M059J (cell line): ENCODE measurements around the gene DCXR. TPM values are rescaled to one million over a fixed set of nuclear protein-coding genes. Genes with fewer than 3 reads are reported as not detected.

ENCODE experiments used
- DNase-seq: peaks from one replicate; pipeline ENCODE4 v3.0.0-alpha.2; 2012; ENCODE audit warnings: low read depth
- total RNA-seq: library from RNA; depleted of rRNA; stranded (reverse); fragments of >200 nt; shearing (Covaris generic); gene quantifications from 2 replicates; pipeline ENCODE4 v1.2.3, GENCODE V29; 2014; rRNA removed

Gene DCXR
- total RNA-seq, 1 experiment from 2014 or later, result 117 TPM

DNA sequence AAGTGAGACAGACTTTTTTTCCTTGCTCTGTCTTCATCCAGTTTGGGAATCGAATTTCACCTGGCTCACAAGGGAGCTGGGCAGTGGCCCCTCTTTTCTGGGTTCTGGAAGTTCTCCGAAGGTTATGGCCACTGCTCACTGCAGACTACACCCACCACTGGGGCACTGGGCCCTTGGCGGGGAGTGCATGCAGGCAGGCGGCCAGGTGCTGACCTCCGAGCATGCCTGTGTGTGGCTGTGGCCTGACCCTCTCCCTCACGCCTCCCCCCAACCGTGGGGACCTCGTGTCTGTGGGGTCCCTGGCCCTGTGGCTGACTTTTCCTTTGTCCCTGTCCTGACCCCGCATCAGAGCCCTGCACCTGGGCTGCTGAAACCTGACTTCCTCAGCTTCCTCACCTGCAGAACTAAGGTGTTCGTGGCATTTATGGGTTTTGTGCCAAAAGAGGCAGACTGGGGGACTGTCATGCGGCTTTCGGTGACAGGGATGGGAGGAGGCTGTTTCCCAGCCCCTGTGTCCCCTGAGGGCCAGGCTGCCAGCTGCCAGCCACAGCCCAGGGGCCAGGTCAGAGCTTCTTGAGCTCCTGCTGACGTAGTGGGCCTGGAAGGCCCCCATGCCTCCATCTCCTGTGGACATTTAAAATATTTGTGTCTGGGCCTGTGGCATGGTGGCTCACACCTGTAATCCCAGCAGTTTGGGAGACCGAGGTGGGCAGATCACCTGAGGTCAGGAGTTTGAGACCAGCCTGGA is 38.6 kb downstream of the DCXR start:
- no peak for DNase-seq

DNA sequence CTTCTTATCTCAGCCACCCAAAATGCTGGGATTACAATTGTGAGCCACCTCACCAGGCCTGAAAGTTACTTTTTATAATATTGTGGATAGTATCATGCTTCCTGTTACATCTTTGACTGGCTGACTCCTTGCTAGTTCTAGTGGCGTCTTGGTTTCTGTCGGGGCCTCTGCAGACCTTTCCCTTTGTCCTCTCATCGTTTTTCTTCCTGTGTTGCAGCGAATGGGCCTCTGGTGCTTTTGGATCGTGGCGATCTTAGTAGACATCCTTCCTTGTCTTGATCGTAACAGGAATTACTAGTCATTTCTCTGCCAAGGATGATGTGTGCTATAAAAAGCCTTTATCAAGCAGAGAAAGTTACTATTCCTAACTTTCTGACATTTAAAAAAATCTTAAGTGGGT is 39.3 kb downstream of the DCXR start:
- no peak for DNase-seq

DNA sequence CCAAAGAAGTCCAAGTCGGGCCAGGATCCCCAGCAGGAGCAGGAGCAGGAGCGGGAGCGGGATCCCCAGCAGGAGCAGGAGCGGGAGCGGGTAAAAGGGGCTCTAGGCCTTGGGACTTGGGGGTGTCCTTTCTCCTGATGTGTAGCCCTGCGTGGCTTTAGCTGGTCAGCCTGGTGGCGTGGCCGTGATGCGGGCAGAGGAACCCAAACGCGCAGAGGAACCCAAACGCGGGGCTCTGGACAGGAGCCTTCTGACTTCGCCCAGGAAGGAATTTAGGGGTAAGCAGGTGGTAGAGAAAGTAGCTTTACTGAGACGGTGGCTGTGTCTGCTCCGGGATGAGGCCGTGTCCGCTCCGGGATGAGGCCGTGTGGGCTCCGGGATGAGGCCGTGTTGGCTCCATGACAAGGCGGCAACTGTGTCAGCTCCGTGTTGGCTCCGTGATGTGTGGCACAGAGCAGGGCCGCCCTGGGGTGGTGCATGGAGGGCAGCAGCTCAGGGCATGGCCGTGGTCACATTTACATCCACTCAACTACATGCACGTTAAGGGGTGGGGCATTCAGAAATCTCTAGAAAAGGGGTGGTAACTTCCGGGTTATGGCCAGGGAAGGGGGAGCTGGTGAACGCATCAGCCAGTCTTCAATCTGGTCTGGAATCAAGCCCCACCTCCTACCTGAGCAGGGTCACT is 40.6 kb downstream of the DCXR start:
- DNase-seq, result no peak

DNA sequence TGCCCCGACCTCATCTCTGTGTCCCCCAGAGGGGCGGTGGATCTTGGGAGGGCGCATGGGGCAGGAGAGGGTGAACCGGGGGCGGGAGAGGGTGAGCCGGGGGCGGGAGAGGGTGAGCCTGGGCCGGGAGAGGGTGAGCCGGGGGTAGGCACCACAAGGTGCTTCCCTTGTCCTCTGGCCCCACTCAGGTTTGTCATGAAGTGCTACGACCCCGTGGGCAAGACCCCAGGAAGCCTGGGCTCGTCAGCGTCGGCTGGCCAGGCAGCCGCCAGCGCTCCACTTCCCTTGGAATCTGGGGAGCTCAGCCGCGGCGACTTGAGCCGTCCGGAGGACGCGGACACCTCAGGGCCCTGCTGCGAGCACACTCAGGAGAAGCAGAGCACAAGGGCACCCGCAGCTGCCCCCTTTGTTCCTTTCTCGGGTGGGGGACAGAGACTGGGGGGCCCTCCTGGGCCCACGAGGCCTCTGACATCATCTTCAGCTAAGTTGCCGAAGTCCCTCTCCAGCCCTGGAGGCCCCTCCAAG is 41.2 kb downstream of the DCXR start:
- DNase-seq, result no peak

DNA sequence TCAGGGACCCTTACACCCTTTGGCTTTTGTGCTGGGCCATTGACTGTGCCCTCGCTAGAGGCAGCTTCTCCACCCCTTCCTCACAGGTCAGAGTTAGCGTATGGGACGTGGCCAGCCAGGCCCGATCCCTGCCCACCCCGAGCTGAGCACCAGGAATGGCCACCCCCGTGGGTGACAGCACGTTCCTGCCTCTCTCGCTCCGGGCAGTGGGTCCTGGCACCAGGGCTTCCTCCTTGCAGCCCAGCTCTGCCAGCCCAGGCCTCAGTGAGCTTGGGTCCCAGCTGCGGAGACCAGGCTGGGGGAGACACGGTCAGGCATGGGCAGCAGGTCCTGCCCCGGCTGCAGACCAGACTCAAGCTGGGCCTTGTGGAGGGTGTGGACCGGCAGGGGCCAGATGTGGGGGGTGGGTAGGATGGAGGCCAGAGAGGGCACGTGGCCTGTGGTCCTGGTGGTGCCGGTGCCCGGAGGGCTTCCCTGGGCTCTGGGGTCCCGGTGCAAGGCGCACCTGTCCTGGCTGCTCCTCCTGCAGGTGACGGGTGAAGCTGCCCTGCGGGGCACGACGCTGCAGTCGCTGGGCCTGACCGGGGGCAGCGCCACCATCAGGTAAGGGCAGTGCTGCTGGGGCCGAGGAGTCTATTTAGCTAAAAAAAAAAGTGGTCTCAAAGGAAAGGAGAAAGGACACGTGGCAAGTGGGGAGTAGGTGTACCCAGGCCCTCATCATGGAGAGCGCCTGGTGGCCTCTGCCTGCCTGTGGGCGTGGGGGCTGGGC is 41.9 kb downstream of the DCXR start:
- no peak for DNase-seq

DNA sequence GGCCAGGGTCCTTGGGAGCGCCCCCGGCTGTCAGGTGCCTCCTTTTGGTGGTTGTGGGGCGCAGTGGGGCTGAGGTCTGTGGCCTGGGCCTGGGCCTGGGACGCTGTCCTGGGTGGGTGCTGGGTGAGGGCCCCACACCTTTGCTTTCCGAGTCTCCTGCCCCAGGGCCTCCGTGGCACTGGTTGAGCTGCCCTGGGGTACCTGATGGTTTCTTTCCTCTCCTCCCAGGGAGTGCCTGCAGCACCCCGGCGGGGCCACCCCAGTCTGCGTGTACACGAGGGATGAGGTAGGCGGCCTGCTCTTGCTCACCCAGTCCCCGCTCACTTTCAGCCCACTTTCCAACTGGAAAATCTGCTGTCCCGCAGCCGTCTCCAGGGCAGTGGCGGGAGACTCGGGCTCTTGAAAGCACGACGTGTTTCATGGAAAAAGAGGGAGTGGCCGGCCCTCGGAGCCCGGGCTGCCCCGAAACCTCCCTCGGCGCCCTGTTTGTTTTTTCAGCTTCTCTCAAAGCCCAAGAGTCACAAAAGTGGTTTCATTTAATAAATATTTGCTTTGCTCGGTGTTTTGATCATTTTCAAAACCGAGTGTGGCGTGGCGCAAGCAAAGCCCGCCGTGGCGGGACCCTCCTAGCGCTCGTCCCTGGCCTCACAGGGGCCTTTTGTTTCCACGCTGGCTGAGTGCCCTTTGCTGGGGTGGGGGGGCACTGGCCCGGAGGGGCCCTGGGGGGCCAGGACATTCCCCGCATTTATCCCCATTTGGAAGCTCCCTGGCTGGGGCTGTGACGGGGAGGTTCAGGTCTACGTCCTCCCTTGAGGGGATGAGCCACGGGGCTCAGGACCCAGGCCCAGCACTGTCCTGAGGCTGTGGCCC is 42.7 kb downstream of the DCXR start:
- no peak for DNase-seq

DNA sequence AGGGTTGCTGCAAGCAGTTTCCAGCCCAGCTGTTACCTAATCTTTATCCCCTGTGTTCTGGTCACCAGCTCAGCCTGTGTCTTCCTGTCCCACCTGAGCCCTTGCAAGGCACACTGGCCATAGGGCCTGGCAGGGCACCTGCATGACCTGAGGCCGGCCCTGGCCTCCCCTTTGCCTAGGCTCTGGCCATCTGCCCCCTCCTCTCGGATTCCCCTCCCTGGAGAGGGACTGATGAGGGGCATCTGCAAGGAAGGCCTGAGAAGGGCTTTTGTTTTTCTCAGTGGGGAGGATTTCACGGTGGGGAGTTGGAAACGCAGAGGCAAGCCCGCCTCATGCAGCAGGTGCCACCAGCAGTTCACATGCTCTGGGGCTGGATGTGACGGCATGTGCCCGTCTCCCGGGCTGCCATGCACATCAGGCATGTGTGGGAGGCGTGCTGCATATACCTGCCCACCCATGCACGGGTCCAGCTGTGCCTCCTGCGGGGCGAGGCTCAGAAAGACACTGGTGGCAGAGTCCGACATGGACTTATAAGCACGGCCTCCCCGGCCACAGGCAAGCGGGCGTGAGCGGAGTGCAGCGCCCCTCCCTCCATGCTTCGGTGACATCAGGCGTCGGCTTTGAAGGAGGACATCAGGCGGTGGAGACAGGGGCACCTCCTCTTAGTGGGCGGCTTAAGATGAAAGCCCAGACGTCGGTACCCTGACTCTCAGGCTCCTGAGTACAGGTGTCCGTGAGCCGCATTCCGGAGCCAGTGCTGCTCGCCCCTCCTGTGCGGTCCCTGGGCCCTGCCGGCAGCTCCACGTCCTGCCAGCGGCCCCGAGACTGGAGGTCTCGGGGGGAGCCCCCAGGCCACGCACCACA is 43.5 kb downstream of the DCXR start:
- no peak for DNase-seq

DNA sequence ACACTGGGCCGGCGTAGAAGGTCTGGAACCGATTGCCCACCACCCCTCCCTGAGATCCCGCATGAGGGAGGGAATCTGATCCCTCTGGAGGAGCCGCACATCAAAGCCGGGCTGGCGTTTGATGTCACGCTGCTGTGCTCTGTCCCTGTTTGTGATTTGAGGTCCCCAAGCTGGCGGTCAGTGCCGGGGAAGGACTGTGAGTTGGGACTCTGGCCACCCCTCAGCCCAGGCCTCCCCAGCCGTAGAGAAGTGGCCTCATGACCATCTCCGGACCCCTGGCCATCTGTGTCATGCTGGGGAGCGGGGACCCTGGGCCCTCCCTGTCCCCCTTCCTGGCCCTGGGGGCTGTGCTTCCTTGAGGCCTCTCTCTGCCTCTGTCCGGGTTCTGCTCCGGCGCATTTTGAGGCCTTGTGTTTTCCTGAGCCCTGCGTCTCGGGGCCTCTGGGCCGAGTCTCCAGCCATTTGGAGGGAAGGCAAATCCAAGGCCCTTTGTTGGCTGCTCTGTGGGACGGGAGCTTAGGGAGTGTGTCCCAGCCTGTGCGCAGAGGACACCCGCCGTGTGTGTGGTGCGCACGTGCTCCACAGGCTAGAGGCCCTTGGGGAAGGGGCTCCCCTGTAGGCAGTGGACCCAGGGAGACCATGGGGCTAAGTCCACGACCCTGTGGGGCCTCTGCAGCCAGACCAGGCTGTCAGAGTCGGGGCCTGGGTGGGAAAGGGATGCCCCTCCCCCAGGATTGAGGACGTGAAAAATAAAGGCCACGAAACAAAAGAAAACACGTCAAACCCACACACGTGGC is 45.0 kb downstream of the DCXR start:
- DNase-seq, result no peak

DNA sequence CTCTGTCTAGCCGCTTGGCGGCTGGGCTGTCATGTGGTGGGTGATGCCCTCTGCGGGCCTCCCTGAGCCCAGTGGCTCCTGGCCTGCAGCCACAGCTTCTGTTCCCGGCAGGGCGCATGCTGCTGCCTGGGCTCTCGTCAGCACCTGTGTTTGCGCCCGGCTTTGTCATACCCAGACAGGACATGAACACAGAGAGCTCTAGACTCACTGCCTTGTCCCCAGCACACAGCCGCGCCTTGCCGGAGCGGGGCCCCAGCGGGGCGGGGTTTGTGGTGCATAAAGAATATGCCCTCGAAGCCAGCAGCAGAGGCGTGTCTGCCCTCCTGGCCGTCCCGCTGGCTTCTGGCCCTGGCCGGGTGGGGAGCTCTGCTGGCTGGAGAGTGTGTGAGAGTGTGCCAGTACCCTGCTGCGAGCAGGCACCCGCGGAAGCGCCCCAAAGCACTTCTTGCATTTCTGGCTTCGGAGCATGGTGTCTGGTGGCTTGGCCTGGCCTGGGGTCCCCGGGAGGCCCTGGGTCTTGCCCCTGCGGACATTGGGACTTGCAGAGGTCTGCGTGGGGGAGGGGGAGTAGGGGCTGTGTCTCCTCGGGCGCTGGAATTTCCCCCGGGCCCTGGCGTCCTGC is 45.7 kb downstream of the DCXR start:
- peak; percentile 91 for DNase-seq

DNA sequence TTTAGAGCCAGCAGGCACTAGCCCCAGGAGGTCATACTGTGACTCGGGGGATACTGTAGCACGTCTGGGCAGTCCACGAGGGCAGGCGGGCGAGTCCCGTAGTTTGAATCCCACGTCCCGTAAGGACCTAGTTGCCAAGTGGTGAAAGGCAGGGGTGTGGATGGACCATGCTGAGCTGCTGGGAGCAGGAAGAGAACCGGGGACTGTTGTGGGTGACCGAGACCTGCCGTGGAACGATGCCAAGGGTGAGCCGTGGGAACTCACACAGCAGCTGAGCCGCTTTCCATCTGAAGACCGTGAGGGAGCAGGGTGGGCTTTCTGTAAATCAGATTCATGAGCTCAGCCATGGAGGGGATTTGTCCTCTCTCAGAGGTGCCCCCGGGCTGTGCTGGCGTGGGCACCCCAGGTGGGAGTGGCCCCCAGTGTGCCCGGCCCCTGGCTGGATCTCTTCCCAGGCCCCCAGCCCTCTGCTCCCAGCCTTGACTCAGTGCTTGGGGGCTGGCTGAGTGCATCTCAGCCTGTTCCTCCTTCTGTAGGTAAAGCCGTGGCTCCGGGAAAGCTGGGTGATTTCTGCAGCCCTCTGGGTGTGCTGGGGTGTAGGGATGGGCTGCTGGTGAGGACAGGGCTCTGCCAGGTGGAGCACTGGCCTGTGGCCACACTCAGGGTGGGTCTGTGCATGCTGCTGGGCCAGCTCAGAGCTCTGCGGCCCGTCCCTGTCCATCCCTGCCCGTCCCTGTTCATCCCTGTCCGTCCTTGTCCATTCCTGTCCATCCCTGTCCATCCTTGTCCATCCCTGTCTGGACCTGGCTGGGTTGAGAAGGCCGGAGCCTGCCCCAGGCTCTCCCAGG is 46.4 kb downstream of the DCXR start:
- DNase-seq, result no peak

DNA sequence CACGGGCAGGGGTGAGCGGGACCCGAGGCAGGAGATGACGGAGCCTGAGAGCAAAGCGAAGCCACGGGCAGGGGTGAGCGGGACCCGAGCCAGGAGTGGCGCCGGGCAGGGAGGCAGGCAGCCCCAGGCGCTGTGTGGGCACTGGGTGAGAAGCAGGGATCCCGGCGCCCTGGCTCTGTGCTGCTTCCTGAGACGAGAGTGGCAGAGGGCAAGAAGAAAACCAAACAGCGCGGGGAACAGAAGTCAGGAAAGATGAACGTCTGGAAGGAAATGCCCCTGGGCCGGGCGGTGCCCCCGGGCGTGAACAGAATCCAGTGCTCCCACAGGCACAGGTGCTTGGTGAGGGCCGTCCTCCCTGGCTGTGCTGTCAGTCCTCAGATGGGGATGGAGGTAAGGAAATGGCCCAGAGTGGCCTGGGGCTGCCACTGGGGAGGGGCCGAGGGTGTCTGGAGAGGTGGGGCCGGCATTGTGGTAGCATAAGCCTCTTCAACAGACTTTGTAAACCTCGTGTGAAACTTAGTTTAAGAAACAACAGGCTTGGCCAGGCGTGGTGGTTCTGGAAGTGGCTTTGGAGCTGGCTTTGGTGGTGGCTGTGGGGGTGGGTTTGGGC is 50.2 kb downstream of the DCXR start:
- no peak for DNase-seq

DNA sequence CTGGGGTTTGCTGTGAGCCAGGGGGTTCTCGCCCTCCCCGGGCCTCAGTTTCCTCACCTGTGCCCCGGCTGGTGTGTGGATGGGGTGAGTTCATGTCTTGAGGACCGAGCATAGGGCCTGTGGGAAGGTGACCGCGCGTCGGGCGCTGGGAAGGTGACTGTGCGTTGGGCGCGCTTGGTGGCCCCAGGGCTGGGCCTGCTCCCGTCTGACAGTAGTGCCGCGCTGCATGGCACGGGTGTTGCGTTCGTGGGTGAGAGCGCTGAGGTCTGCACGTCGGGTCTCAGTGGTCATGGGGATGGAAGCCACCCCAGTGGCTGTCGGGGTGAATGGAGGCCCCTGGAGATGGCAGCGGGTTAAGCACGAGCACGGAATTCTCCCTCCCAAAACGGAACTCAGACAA is 50.9 kb downstream of the DCXR start:
- DNase-seq, result no peak

Other genes with a start within 250 kb of the DCXR start
- gene GCGR, start 233.5 kb downstream of the DCXR start, total RNA-seq, result not detected in 2 replicates
- 40.2 and 58.3 TPM in 2 replicates for gene MCRIP1, start 204.4 kb downstream of the DCXR start, total RNA-seq
- not detected in 2 replicates for gene PPP1R27, start 202.6 kb downstream of the DCXR start, total RNA-seq
- 1,409 and 1,513 TPM in 2 replicates for gene P4HB, start 177.2 kb downstream of the DCXR start, total RNA-seq
- gene ARHGDIA, start 166.4 kb downstream of the DCXR start, total RNA-seq, result 124 and 207 TPM in 2 replicates
- gene ALYREF, start 146.1 kb downstream of the DCXR start, total RNA-seq, result 184 and 197 TPM in 2 replicates
- gene ANAPC11, start 146.0 kb downstream of the DCXR start, total RNA-seq, result 201 and 233 TPM in 2 replicates
- gene NPB, start 135.5 kb downstream of the DCXR start, total RNA-seq, result 0.44 and 0.59 TPM in 2 replicates
- gene PCYT2, start 126.3 kb downstream of the DCXR start, total RNA-seq, result 36.0 and 43.4 TPM in 2 replicates
- 13.5 and 22.0 TPM in 2 replicates for gene SIRT7, start 119.5 kb downstream of the DCXR start, total RNA-seq
- gene MAFG, start 110.0 kb downstream of the DCXR start, total RNA-seq, result 8.1 and 15.1 TPM in 2 replicates
- 57.5 and 80.8 TPM in 2 replicates for gene PYCR1, start 100.4 kb downstream of the DCXR start, total RNA-seq
- not detected in 2 replicates for gene MYADML2, start 90.5 kb downstream of the DCXR start, total RNA-seq
- gene NOTUM, start 76.5 kb downstream of the DCXR start, total RNA-seq, result 3.0 and 3.2 TPM in 2 replicates
- gene ASPSCR1, start 60.1 kb downstream of the DCXR start, total RNA-seq, result 27.4 and 33.0 TPM in 2 replicates
- 121 and 155 TPM in 2 replicates for gene CENPX, start 14.8 kb downstream of the DCXR start, total RNA-seq
- gene LRRC45, start 14.4 kb downstream of the DCXR start, total RNA-seq, result 6.2 and 20.8 TPM in 2 replicates
- gene RAC3, start 6.0 kb downstream of the DCXR start, total RNA-seq, result 16.4 and 19.8 TPM in 2 replicates
- 8.4 and 18.6 TPM in 2 replicates for gene RFNG, start 14.1 kb upstream of the DCXR start, total RNA-seq
- gene GPS1, start 14.2 kb upstream of the DCXR start, total RNA-seq, result 136 and 137 TPM in 2 replicates
- 50.9 and 72.4 TPM in 2 replicates for gene DUS1L, start 28.1 kb upstream of the DCXR start, total RNA-seq
- gene FASN, start 60.5 kb upstream of the DCXR start, total RNA-seq, result 50.8 and 90.9 TPM in 2 replicates
- 0.91 and 3.4 TPM in 2 replicates for gene CCDC57, start 175.1 kb upstream of the DCXR start, total RNA-seq
- 48.1 and 84.8 TPM in 2 replicates for gene SLC16A3, start 191.3 kb upstream of the DCXR start, total RNA-seq
- 41.6 and 43.7 TPM in 2 replicates for gene CSNK1D, start 236.0 kb upstream of the DCXR start, total RNA-seq